Lower lobe of right lung (tissue), 2 donors: ENCODE measurements around the gene FAM240A. TPM values are rescaled to one million over a fixed set of nuclear protein-coding genes. Genes with fewer than 3 reads are reported as not detected.

Source experiments
- ATAC-seq, 2 donors: fragments of 200-7000 bp; cut with Tn5 transposase; one replicate each; pipeline ENCODE4 v1.9.1; 2020 to 2022; ENCODE audit warnings: mild to moderate bottlenecking in 2 of 2, moderate library complexity in 2 of 2
- DNase-seq: peaks from one replicate; pipeline ENCODE4 v3.0.0-alpha.2; 2020
- H3K27ac ChIP-seq: fragments of 200-600 bp; one replicate; pipeline ENCODE4 v1.8.0; 2022
- H3K27me3 ChIP-seq: fragments of 200-600 bp; one replicate; pipeline ENCODE4 v1.8.0; 2022; ENCODE audit warnings: low read depth
- H3K36me3 ChIP-seq: fragments of 200-600 bp; one replicate; pipeline ENCODE4 v1.8.0; 2022; ENCODE audit warnings: mild to moderate bottlenecking
- H3K4me1 ChIP-seq: fragments of 200-600 bp; one replicate; pipeline ENCODE4 v1.8.0; 2022
- H3K4me3 ChIP-seq: fragments of 200-600 bp; one replicate; pipeline ENCODE4 v1.8.0; 2022; ENCODE audit warnings: mild to moderate bottlenecking
- H3K9me3 ChIP-seq: fragments of 200-600 bp; one replicate; pipeline ENCODE4 v1.8.0; 2022
- CTCF ChIP-seq: fragments of 200-600 bp; IDR thresholded peaks from one replicate; pipeline ENCODE4 v1.8.0; 2022; ENCODE audit warnings: antibody characterized with exemption, mild to moderate bottlenecking
- intact Hi-C: fragments of 100-400 bp; cut with DNase I; formaldehyde crosslinking; loops from one replicate; pipeline ENCODE4 v1.11.0; 2022
- total RNA-seq: library from RNA; stranded (reverse); fragmentation: NEBNext Ultra II Directional; extraction: Animal tissue kit (Norgen Biotek cat#: 25700); gene quantifications from one replicate; pipeline ENCODE4 v1.2.1, GENCODE V29; 2021
- donor health status: DM: no; HTN: yes; CAD: no; lungs with severe emphysema.

FAM240A gene
- total RNA-seq, 1 donor from 2014 or later, result not detected

- no peak for ATAC-seq
- H3K4me1 ChIP-seq, result peaks cover 5% of the 10 kb centered on the region
These were observed 12.2 kb downstream of the FAM240A start for GRCh38 chr3:46624533-46624932.

GRCh38 chr3:46624975-46625490, 12.7 kb downstream of the FAM240A start:
- DNase-seq, result no peak
- no peaks in the 10 kb centered on the region for H3K36me3 ChIP-seq
- H3K4me3 ChIP-seq, result no peak overlapping the region
- H3K27me3 ChIP-seq, result no peaks in the 10 kb centered on the region
- no peak for TF ChIP-seq CTCF
- intact Hi-C loops, result no loop called here
- no peak overlapping the region for H3K27ac ChIP-seq
- peaks cover 9% of the 10 kb centered on the region for H3K4me1 ChIP-seq
- no peak for ATAC-seq
- H3K9me3 ChIP-seq, result no peaks in the 10 kb centered on the region

More at GRCh38 chr3:46624533-46624932, 12.2 kb downstream of the FAM240A start:
- Histone ChIP-seq H3K4me3 (no peak overlapping the region), H3K36me3 (no peaks in the 10 kb centered on the region), H3K9me3 (no peaks in the 10 kb centered on the region), H3K27me3 (no peaks in the 10 kb centered on the region), H3K27ac (no peak overlapping the region)
- TF ChIP-seq CTCF, result no peak
- intact Hi-C loops, result no loop called here
- no peak for DNase-seq

- no peaks in the 10 kb centered on the region for H3K27me3 ChIP-seq
- H3K36me3 ChIP-seq, result no peaks in the 10 kb centered on the region
- no peak for TF ChIP-seq CTCF
- H3K27ac ChIP-seq, result no peak overlapping the region
- DNase-seq (no peak), ATAC-seq (no peak)
- H3K4me1 ChIP-seq, result peaks cover 16% of the 10 kb centered on the region
- no peaks in the 10 kb centered on the region for H3K9me3 ChIP-seq
- no peak overlapping the region for H3K4me3 ChIP-seq
- intact Hi-C loops, result no loop called here
These were observed 13.7 kb downstream of the FAM240A start for GRCh38 chr3:46626039-46626438.

- no peak for DNase-seq
- no peak overlapping the region for H3K4me3 ChIP-seq
- H3K27me3 ChIP-seq, result no peaks in the 10 kb centered on the region
- no peaks in the 10 kb centered on the region for H3K36me3 ChIP-seq
- intact Hi-C loops, result no loop called here
- no peak overlapping the region for H3K27ac ChIP-seq
- ATAC-seq, result no peak
- H3K4me1 ChIP-seq, result peaks cover 16% of the 10 kb centered on the region
- H3K9me3 ChIP-seq, result no peaks in the 10 kb centered on the region
- no peak for TF ChIP-seq CTCF
These were observed 14.8 kb downstream of the FAM240A start for GRCh38 chr3:46627078-46627477.

GRCh38 chr3:46628901-46629369, 16.6 kb downstream of the FAM240A start:
- Histone ChIP-seq H3K36me3 (no peaks in the 10 kb centered on the region), H3K4me3 (no peak overlapping the region), H3K27ac (peak overlapping the region; percentile 74), H3K9me3 (no peaks in the 10 kb centered on the region), H3K27me3 (no peaks in the 10 kb centered on the region), H3K4me1 (peaks cover 16% of the 10 kb centered on the region)
- intact Hi-C loops, result no loop called here
- ATAC-seq (peak; percentile 19 to 36), DNase-seq (no peak)
- TF ChIP-seq CTCF, result no peak
